Glutamatergic neuron (in vitro differentiated cells): ENCODE results near the gene PKM. TPM values are rescaled to one million over a fixed set of nuclear protein-coding genes. Genes with fewer than 3 reads are reported as not detected.
A peak's percentile ranks its signal among the peaks of the same experiment; 100 is the strongest.

Source experiments
- DNase-seq: peaks from one replicate; pipeline ENCODE4 v3.0.0; 2022
- H3K27ac Mint-ChIP-seq: one replicate; pipeline ENCODE4 v1.8.0; 2020; ENCODE audit warnings: mild to moderate bottlenecking, mixed read lengths, inconsistent platforms; ENCODE audit not compliant: unreplicated experiment
- H3K27me3 Mint-ChIP-seq: one replicate; pipeline ENCODE4 v1.8.0; 2020; ENCODE audit warnings: mild to moderate bottlenecking, moderate library complexity, mixed read lengths, inconsistent platforms; ENCODE audit not compliant: unreplicated experiment
- H3K36me3 Mint-ChIP-seq: one replicate; pipeline ENCODE4 v1.8.0; 2020; ENCODE audit warnings: mild to moderate bottlenecking, mixed read lengths, inconsistent platforms; ENCODE audit not compliant: unreplicated experiment
- H3K4me1 Mint-ChIP-seq: one replicate; pipeline ENCODE4 v1.8.0; 2020; ENCODE audit warnings: mild to moderate bottlenecking, low read depth, mixed read lengths, inconsistent platforms; ENCODE audit not compliant: unreplicated experiment
- H3K4me3 Mint-ChIP-seq: one replicate; pipeline ENCODE4 v1.8.0; 2020; ENCODE audit warnings: mild to moderate bottlenecking, mixed read lengths, inconsistent platforms; ENCODE audit not compliant: unreplicated experiment
- H3K9me3 Mint-ChIP-seq: one replicate; pipeline ENCODE4 v1.8.0; 2020; ENCODE audit warnings: mild to moderate bottlenecking, moderate library complexity, mixed read lengths, inconsistent platforms; ENCODE audit not compliant: unreplicated experiment
- CTCF ChIP-seq: fragments of 200-600 bp; sonication (generic); IDR thresholded peaks from one replicate; pipeline ENCODE4 v1.5.0; 2021; ENCODE audit not compliant: partially characterized antibody, unreplicated experiment
- total RNA-seq: library from RNA; stranded (reverse); fragmentation: NEBNext Ultra II Directional; extraction: Animal tissue kit (Norgen Biotek cat#: 25700); gene quantifications from one replicate; pipeline ENCODE4 v1.2.1, GENCODE V29; 2021; ENCODE audit not compliant: unreplicated experiment

Gene PKM
- total RNA-seq, 1 donor from 2014 or later = 949 TPM

GRCh38 chr15:72202302-72202701, 28.7 kb downstream of the PKM start:
- TF ChIP-seq CTCF = no peak
- Mint-ChIP-seq H3K27me3 (peaks cover 8% of the 10 kb centered on the region), H3K4me1 (peaks cover 2% of the 10 kb centered on the region), H3K36me3 (peaks cover 5% of the 10 kb centered on the region), H3K27ac (no peak overlapping the region), H3K9me3 (peaks cover 14% of the 10 kb centered on the region), H3K4me3 (no peak overlapping the region)
- no peak for DNase-seq

GRCh38 chr15:72201391-72201921, 29.5 kb downstream of the PKM start:
- no peaks in the 10 kb centered on the region for H3K4me1 Mint-ChIP-seq
- H3K36me3 Mint-ChIP-seq = no peaks in the 10 kb centered on the region
- H3K4me3 Mint-ChIP-seq = no peak overlapping the region
- no peak for DNase-seq
- peaks cover 14% of the 10 kb centered on the region for H3K9me3 Mint-ChIP-seq
- TF ChIP-seq CTCF = no peak
- H3K27ac Mint-ChIP-seq = no peak overlapping the region
- peaks cover 11% of the 10 kb centered on the region for H3K27me3 Mint-ChIP-seq

GRCh38 chr15:72200395-72201237, 30.4 kb downstream of the PKM start:
- no peak overlapping the region for H3K27ac Mint-ChIP-seq
- no peak for TF ChIP-seq CTCF
- no peaks in the 10 kb centered on the region for H3K36me3 Mint-ChIP-seq
- H3K27me3 Mint-ChIP-seq = peaks cover 12% of the 10 kb centered on the region
- no peak overlapping the region for H3K4me3 Mint-ChIP-seq
- H3K4me1 Mint-ChIP-seq = no peaks in the 10 kb centered on the region
- DNase-seq = no peak
- H3K9me3 Mint-ChIP-seq = peaks cover 14% of the 10 kb centered on the region

GRCh38 chr15:72199721-72200212, 31.2 kb downstream of the PKM start:
- Mint-ChIP-seq H3K9me3 (peaks cover 14% of the 10 kb centered on the region), H3K4me3 (no peak overlapping the region), H3K4me1 (no peaks in the 10 kb centered on the region), H3K27me3 (peaks cover 12% of the 10 kb centered on the region), H3K27ac (no peak overlapping the region), H3K36me3 (no peaks in the 10 kb centered on the region)
- DNase-seq = peak; percentile 79
- TF ChIP-seq CTCF = peak; percentile 85

- TF ChIP-seq CTCF = no peak
- Mint-ChIP-seq H3K27me3 (peaks cover 12% of the 10 kb centered on the region), H3K9me3 (peaks cover 14% of the 10 kb centered on the region), H3K36me3 (no peaks in the 10 kb centered on the region), H3K4me1 (peaks cover 1% of the 10 kb centered on the region), H3K27ac (no peak overlapping the region), H3K4me3 (no peak overlapping the region)
- DNase-seq = no peak
Measured at GRCh38 chr15:72199205-72199515, 31.8 kb downstream of the PKM start.
